H9 (cell line): ENCODE measurements around the gene ACSF3. TPM values are rescaled to one million over a fixed set of nuclear protein-coding genes. Genes with fewer than 3 reads are reported as not detected.
A peak's percentile ranks its signal among the peaks of the same experiment; 100 is the strongest.

Experiments
- DNase-seq: peaks from one replicate; pipeline ENCODE4 v3.0.0-alpha.2; 2017
- H2AFZ ChIP-seq: one replicate; pipeline ENCODE4 v1.6.1; 2013; ENCODE audit warnings: mild to moderate bottlenecking, low read length, control low read depth, moderate library complexity
- H2AK5ac ChIP-seq: 2 replicates; pipeline ENCODE4 v1.6.1; 2013; ENCODE audit warnings: low read length, control low read depth, mixed read lengths; ENCODE audit not compliant: insufficient read length
- H2BK120ac ChIP-seq: one replicate; pipeline ENCODE4 v1.6.1; 2013; ENCODE audit warnings: low read depth, mild to moderate bottlenecking, low read length, control low read depth, inconsistent platforms; ENCODE audit not compliant: poor library complexity, severe bottlenecking
- H2BK12ac ChIP-seq: 2 replicates; pipeline ENCODE4 v1.6.1; 2013; ENCODE audit warnings: low read length, control low read depth, mixed read lengths, low read depth; ENCODE audit not compliant: insufficient read length
- H2BK15ac ChIP-seq: 2 replicates; pipeline ENCODE4 v1.6.1; 2013; ENCODE audit warnings: low read depth, low read length, control low read depth
- H2BK20ac ChIP-seq: one replicate; pipeline ENCODE4 v1.6.1; 2013; ENCODE audit warnings: low read depth, mild to moderate bottlenecking, low read length, control low read depth, inconsistent platforms; ENCODE audit not compliant: poor library complexity, severe bottlenecking
- H2BK5ac ChIP-seq: 2 replicates; pipeline ENCODE4 v1.6.1; 2013; ENCODE audit warnings: low read length, control low read depth, mixed read lengths; ENCODE audit not compliant: insufficient read length
- H3K14ac ChIP-seq: 2 replicates; pipeline ENCODE4 v1.6.1; 2013; ENCODE audit warnings: low read length, control low read depth; ENCODE audit not compliant: insufficient read depth
- H3K18ac ChIP-seq: 2 replicates; pipeline ENCODE4 v1.6.1; 2013; ENCODE audit warnings: low read depth, mild to moderate bottlenecking, mixed read lengths, low read length, control low read depth; ENCODE audit not compliant: insufficient read length
- H3K23ac ChIP-seq: 2 replicates; pipeline ENCODE4 v1.6.1; 2013; ENCODE audit warnings: low read length, control low read depth, mixed read lengths, low read depth; ENCODE audit not compliant: insufficient read length
- H3K23me2 ChIP-seq: 2 replicates; pipeline ENCODE4 v1.6.1; 2013; ENCODE audit warnings: low read depth, mild to moderate bottlenecking, mixed read lengths, low read length, control low read depth; ENCODE audit not compliant: insufficient read length, poor library complexity, severe bottlenecking
- H3K27ac ChIP-seq: 2 replicates; pipeline ENCODE4 v1.5.1; 2013; ENCODE audit warnings: low read length, control low read depth, mixed read lengths, low read depth; ENCODE audit not compliant: insufficient read length
- H3K27me3 ChIP-seq: 2 replicates; pipeline ENCODE4 v1.6.1; 2013; ENCODE audit warnings: low read length, control low read depth, inconsistent platforms; ENCODE audit not compliant: insufficient read depth
- H3K4ac ChIP-seq: 2 replicates; pipeline ENCODE4 v1.6.1; 2013; ENCODE audit warnings: low read depth, mild to moderate bottlenecking, control low read depth, inconsistent platforms, low read length, moderate library complexity
- H3K4me1 ChIP-seq: 2 replicates; pipeline ENCODE4 v1.6.1; 2013; ENCODE audit warnings: low read length, control low read depth, inconsistent platforms; ENCODE audit not compliant: insufficient read depth
- H3K4me2 ChIP-seq: 2 replicates; pipeline ENCODE4 v1.6.1; 2013; ENCODE audit warnings: low read length, control low read depth, mixed read lengths; ENCODE audit not compliant: insufficient read length, insufficient read depth
- H3K56ac ChIP-seq: 2 replicates; pipeline ENCODE4 v1.6.1; 2013; ENCODE audit warnings: low read depth, mild to moderate bottlenecking, mixed read lengths, low read length, control low read depth; ENCODE audit not compliant: insufficient read length
- H3K79me1 ChIP-seq: 2 replicates; pipeline ENCODE4 v1.6.1; 2013; ENCODE audit warnings: low read depth, mild to moderate bottlenecking, moderate library complexity, low read length, control low read depth, inconsistent platforms; ENCODE audit not compliant: insufficient read depth, poor library complexity, severe bottlenecking
- H3K79me2 ChIP-seq: 2 replicates; pipeline ENCODE4 v1.6.1; 2013; ENCODE audit warnings: low read length, control low read depth, inconsistent platforms; ENCODE audit not compliant: insufficient read depth
- H3K9ac ChIP-seq: 2 replicates; pipeline ENCODE4 v1.6.1; 2013; ENCODE audit warnings: low read length, control low read depth, mixed read lengths; ENCODE audit not compliant: insufficient read length; ENCODE audit errors: extremely low read depth
- H3K9me3 ChIP-seq: one replicate; pipeline ENCODE4 v1.6.1; 2013; ENCODE audit warnings: low read depth, low read length, inconsistent platforms; ENCODE audit not compliant: control insufficient read depth
- H3T11ph ChIP-seq: one replicate; pipeline ENCODE4 v1.6.1; 2013; ENCODE audit warnings: mild to moderate bottlenecking, low read length, control low read depth, inconsistent platforms
- H4K20me1 ChIP-seq: one replicate; pipeline ENCODE4 v1.6.1; 2013; ENCODE audit not compliant: control insufficient read depth, insufficient read length, insufficient read depth
- H4K5ac ChIP-seq: 2 replicates; pipeline ENCODE4 v1.6.1; 2013; ENCODE audit warnings: low read depth, mild to moderate bottlenecking, mixed read lengths, low read length, control low read depth; ENCODE audit not compliant: insufficient read length
- H4K8ac ChIP-seq: replicated peaks from 2 replicates; pipeline ENCODE4 v1.6.1; 2013; ENCODE audit warnings: low read length, control low read depth, mixed read lengths, low read depth; ENCODE audit not compliant: insufficient read length
- H4K91ac ChIP-seq: 2 replicates; pipeline ENCODE4 v1.6.1; 2013; ENCODE audit warnings: low read depth, mild to moderate bottlenecking, moderate library complexity, mixed read lengths, low read length, control low read depth; ENCODE audit not compliant: insufficient read length
- H3K27ac Mint-ChIP-seq, 3 experiments: 2 replicates in 2 of 3; 3 replicates in 1 of 3; pipeline ENCODE4 v1.8.0; 2020 to 2021; ENCODE audit warnings: mixed read lengths in 3 of 3, mild to moderate bottlenecking in 1 of 3, moderate library complexity in 1 of 3
- H3K27me3 Mint-ChIP-seq: 2 replicates; pipeline ENCODE4 v1.8.0; 2021; ENCODE audit warnings: low read depth, mild to moderate bottlenecking, moderate library complexity, mixed read lengths
- H3K36me3 Mint-ChIP-seq, 3 experiments: 2 replicates in 2 of 3; 3 replicates in 1 of 3; pipeline ENCODE4 v1.8.0; 2020 to 2021; ENCODE audit warnings: low read depth in 3 of 3, mixed read lengths in 3 of 3; ENCODE audit not compliant: insufficient read depth in 1 of 3
- H3K4me1 Mint-ChIP-seq, 2 experiments: 2 replicates each; pipeline ENCODE4 v1.8.0; 2020; ENCODE audit warnings: mixed read lengths in 2 of 2
- H3K4me3 Mint-ChIP-seq, 2 experiments: 2 replicates in 1 of 2; 3 replicates in 1 of 2; pipeline ENCODE4 v1.8.0; 2020 to 2021; ENCODE audit warnings: mild to moderate bottlenecking in 2 of 2, mixed read lengths in 2 of 2, moderate library complexity in 1 of 2
- H3K9me3 Mint-ChIP-seq, 2 experiments: 2 replicates in 1 of 2; 3 replicates in 1 of 2; pipeline ENCODE4 v1.8.0; 2020; ENCODE audit warnings: mild to moderate bottlenecking in 2 of 2, mixed read lengths in 2 of 2, moderate library complexity in 1 of 2
- CTCF ChIP-seq: fragments of 200-600 bp; sonication (generic); conservative IDR thresholded peaks from 3 replicates; pipeline ENCODE4 v1.8.0; 2021; ENCODE audit warnings: antibody characterized with exemption, mild to moderate bottlenecking
- WGBS: extraction: QIAGEN DNeasy Blood & Tissue Kit; methylation state at CpG from one replicate; pipeline ENCODE4 v1.1.7; 2013; ENCODE audit warnings: missing lambda C conversion rate, low lambda C conversion rate, mixed read lengths; ENCODE audit not compliant: insufficient read length; ENCODE audit errors: extremely low coverage; 5-methylcytosine and 5-hydroxymethylcytosine counted together
- total RNA-seq: library from RNA; stranded (reverse); gene quantifications from 2 replicates; pipeline ENCODE4 v1.2.1, GENCODE V29; 2021

ACSF3 gene
- total RNA-seq, 1 experiment from 2014 or later, result 31.3 TPM

- Histone ChIP-seq H2BK20ac (no peak overlapping the region), H3K4ac (no peak overlapping the region), H4K20me1 (no peaks in the 10 kb centered on the region), H3K4me1 (no peaks in the 10 kb centered on the region), H3K23me2 (peaks cover 3% of the 10 kb centered on the region), H4K5ac (no peak overlapping the region), H3K56ac (no peak overlapping the region), H2AK5ac (no peak overlapping the region), H3K27me3 (no peaks in the 10 kb centered on the region; the same call in 1 of the 2 replicates), H3K18ac (no peak overlapping the region), H3K14ac (no peak overlapping the region), H2BK120ac (no peak overlapping the region), H2BK15ac (no peak overlapping the region), H4K91ac (no peak overlapping the region), H2BK5ac (no peak overlapping the region), H2AFZ (no peak overlapping the region), H3K4me2 (no peak overlapping the region), H3T11ph (no peak overlapping the region), H3K27ac (no peak overlapping the region), H3K9me3 (no peaks in the 10 kb centered on the region), H3K9ac (no peak overlapping the region), H3K79me1 (no peaks in the 10 kb centered on the region), H3K79me2 (no peaks in the 10 kb centered on the region), H2BK12ac (no peak overlapping the region), H3K23ac (no peak overlapping the region), H4K8ac (no peak overlapping the region)
- WGBS, result no CpG with 5 or more reads among the region's 17 CpGs
- Mint-ChIP-seq H3K9me3 (no peaks in the 10 kb centered on the region), H3K27ac (no peak overlapping the region; a peak in 1 of 7 replicates), H3K27me3 (peaks cover 68% of the 10 kb centered on the region), H3K4me3 (peak overlapping the region in 1 of 2 experiments; percentile 8; a peak in 2 of 5 replicates), H3K36me3 (no peaks in the 10 kb centered on the region; a peak in 1 of 7 replicates), H3K4me1 (peaks cover 19 to 29% of the 10 kb centered on the region in 2 experiments)
- no peak for DNase-seq
- TF ChIP-seq CTCF, result no peak
These were observed 2.8 kb upstream of the ACSF3 start for GRCh38 chr16:89090669-89091426.
